Psoas muscle (tissue), 8 donors: ENCODE results near the gene OSCP1. TPM values are rescaled to one million over a fixed set of nuclear protein-coding genes. Genes with fewer than 3 reads are reported as not detected.

ENCODE experiments used
- ATAC-seq, 4 donors: fragments of 200-7000 bp; cut with Tn5 transposase; one replicate each; pipeline ENCODE4 v1.9.1; 2020; ENCODE audit warnings: moderate library complexity in 3 of 4, mild to moderate bottlenecking in 2 of 4
- DNase-seq, 2 donors: peaks; one replicate each; pipeline ENCODE4 v3.0.0-alpha.2; 2020
- H3K27ac ChIP-seq: fragments of 200-600 bp; one replicate; pipeline ENCODE4 v1.8.0; 2022
- H3K27me3 ChIP-seq, 3 donors: fragments of 200-600 bp in 1 of 3; one replicate each; pipeline versions ENCODE4 v1.6.1 to v1.8.0; 2013 to 2022; ENCODE audit warnings: low read length in 2 of 3, mild to moderate bottlenecking in 2 of 3, moderate library complexity in 1 of 3; ENCODE audit not compliant: insufficient read depth in 3 of 3
- H3K36me3 ChIP-seq, 2 donors: fragments of 200-600 bp in 1 of 2; one replicate each; pipeline versions ENCODE4 v1.6.1 to v1.8.0; 2013 to 2022; ENCODE audit warnings: low read depth in 1 of 2, mild to moderate bottlenecking in 1 of 2, moderate library complexity in 1 of 2; ENCODE audit not compliant: insufficient read depth in 1 of 2
- H3K4me1 ChIP-seq: fragments of 200-600 bp; one replicate; pipeline ENCODE4 v1.8.0; 2022
- H3K4me3 ChIP-seq: fragments of 200-600 bp; one replicate; pipeline ENCODE4 v1.8.0; 2022; ENCODE audit warnings: mild to moderate bottlenecking
- H3K9me3 ChIP-seq: fragments of 200-600 bp; one replicate; pipeline ENCODE4 v1.8.0; 2022
- CTCF ChIP-seq: fragments of 200-600 bp; IDR thresholded peaks from one replicate; pipeline ENCODE4 v1.8.0; 2022; ENCODE audit warnings: antibody characterized with exemption
- WGBS, 3 donors: extraction: QIAGEN DNeasy Blood & Tissue Kit; methylation state at CpG; one replicate each; pipeline versions ENCODE4 v1.1.6 to v1.1.7; 2013; 5-methylcytosine and 5-hydroxymethylcytosine counted together
- intact Hi-C, 2 donors: fragments of 100-400 bp; cut with DNase I; formaldehyde crosslinking; loops; one replicate each; pipeline versions ENCODE4 v1.11.0 to v1.14.2; 2022
- polyA plus RNA-seq, 3 donors: library from polyadenylated mRNA; stranded (reverse); fragments of 200-250 nt; gene quantifications; one replicate each; pipeline ENCODE4 v1.2.3, GENCODE V29; 2013
- total RNA-seq, 4 donors: library from RNA; stranded (reverse); fragmentation: NEBNext Ultra II Directional in 2 of 4; extraction: Animal tissue kit (Norgen Biotek cat#: 25700) in 2 of 4; gene quantifications; one replicate each; pipeline versions ENCODE4 v1.2.1 to v1.2.4, GENCODE V29; 2021 to 2023
- donor health status: healthy with polysubstance abuse.
- donor health status: DM: no; HTN: no; CAD: no; lungs with moderate emphysema.
- donor health status: Bipolar disorder and iron deficiency.
- donor health status: healthy.
- donor health status: DM: yes; HTN: yes; CAD: no.
- donor health status: DM: no; HTN: no; CAD: no.
- donor health status: DM: no; HTN: no; CAD: no.
- donor health status: DM: yes; HTN: yes; CAD: no.

The OSCP1 gene
- total and polyA plus RNA-seq, 7 donors, result 2.5 to 5.5 (median 4.2) TPM

GRCh38 chr1:36453600-36454388, 3.5 kb upstream of the OSCP1 start:
- intact Hi-C loops, result no loop called here
- H3K27me3 ChIP-seq, result no peaks in the 10 kb centered on the region
- WGBS, 3 donors, result 83 to 90% (median 87%) methylated on average over 6 of the region's 6 CpGs
- ATAC-seq, result no peak
- H3K4me1 ChIP-seq, result no peaks in the 10 kb centered on the region
- no peak overlapping the region for H3K4me3 ChIP-seq
- H3K9me3 ChIP-seq, result no peaks in the 10 kb centered on the region
- peaks cover 22 to 48% of the 10 kb centered on the region in 2 donors for H3K36me3 ChIP-seq
- H3K27ac ChIP-seq, result no peak overlapping the region
- no peak for DNase-seq
- TF ChIP-seq CTCF, result no peak

GRCh38 chr1:36453051-36453450, 2.8 kb upstream of the OSCP1 start:
- TF ChIP-seq CTCF, result no peak
- no peak overlapping the region for H3K4me3 ChIP-seq
- H3K4me1 ChIP-seq, result no peaks in the 10 kb centered on the region
- intact Hi-C loops, result no loop called here
- no peak overlapping the region for H3K27ac ChIP-seq
- H3K9me3 ChIP-seq, result no peaks in the 10 kb centered on the region
- ATAC-seq (no peak), DNase-seq (no peak)
- H3K36me3 ChIP-seq, result peaks cover 21 to 42% of the 10 kb centered on the region in 2 donors
- WGBS, 3 donors, result 83 to 91% (median 85%) methylated on average over 3 of the region's 3 CpGs
- H3K27me3 ChIP-seq, result no peaks in the 10 kb centered on the region

DNA sequence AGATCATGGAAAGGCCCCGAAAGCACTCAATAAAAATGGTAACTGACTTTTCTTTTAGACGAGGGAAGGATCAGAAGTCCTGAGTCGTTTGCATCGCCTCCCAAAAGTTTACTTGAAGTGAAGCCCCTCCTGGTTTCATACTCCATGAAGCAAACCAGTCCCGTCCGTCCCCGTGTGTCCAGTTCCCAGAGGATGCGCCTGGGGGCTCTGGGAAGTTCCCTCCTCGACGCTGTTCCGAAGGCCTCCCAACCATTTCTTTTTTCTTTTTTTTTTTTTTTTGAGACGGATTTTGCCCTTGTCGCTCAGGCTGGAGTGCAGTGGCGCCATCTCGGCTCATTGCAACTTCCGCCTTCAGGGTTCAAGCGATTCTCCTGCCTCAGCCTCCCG, 661 bp upstream of the OSCP1 start:
- ATAC-seq (peak in 2 of 4 donors; percentile 9 to 19), DNase-seq (no peak)
- 19 to 22% (median 21%) methylated on average over 18 of the region's 18 CpGs for WGBS, 3 donors
- no peak for TF ChIP-seq CTCF
- H3K27me3 ChIP-seq, result no peaks in the 10 kb centered on the region
- H3K9me3 ChIP-seq, result no peaks in the 10 kb centered on the region
- H3K4me1 ChIP-seq, result no peaks in the 10 kb centered on the region
- H3K4me3 ChIP-seq, result peak overlapping the region; percentile 82
- H3K36me3 ChIP-seq, result peaks cover 15 to 20% of the 10 kb centered on the region in 2 donors
- intact Hi-C loops, result no loop called here
- peak overlapping the region; percentile 98 for H3K27ac ChIP-seq

DNA sequence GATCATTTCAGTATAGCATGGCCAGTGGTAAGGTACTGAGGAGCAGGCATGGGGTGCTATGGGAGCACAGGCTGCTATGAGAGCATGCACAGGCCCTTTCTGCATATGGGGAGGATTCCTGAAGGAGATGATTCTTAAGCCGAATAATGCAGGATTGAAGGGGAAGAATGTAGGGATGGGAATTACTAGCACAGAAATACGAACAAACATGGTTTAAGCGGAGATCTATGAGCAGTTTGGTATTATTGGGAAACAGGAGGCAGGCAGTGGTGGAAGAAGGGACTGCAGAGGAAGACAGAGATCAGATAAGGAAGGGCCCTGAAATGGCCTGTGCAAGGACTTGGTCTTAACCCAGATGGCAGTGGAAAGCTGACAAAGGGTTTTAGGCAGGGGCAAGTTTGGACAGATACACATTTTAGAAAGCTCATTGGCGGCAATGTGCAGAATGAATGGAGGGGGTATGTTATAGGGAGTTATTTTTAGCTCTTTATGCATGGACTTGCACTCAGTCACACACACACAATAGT, 1.7 kb downstream of the OSCP1 start:
- intact Hi-C loops, result no loop called here
- TF ChIP-seq CTCF, result no peak
- H3K4me1 ChIP-seq, result no peaks in the 10 kb centered on the region
- no peak overlapping the region for H3K4me3 ChIP-seq
- peaks cover 0 to 1% of the 10 kb centered on the region in 2 donors for H3K36me3 ChIP-seq
- H3K27ac ChIP-seq, result no peak overlapping the region
- H3K9me3 ChIP-seq, result no peaks in the 10 kb centered on the region
- ATAC-seq (no peak), DNase-seq (no peak)
- WGBS, 3 donors, result 89 to 95% (median 91%) methylated on average over 4 of the region's 4 CpGs
- H3K27me3 ChIP-seq, result no peaks in the 10 kb centered on the region

DNA sequence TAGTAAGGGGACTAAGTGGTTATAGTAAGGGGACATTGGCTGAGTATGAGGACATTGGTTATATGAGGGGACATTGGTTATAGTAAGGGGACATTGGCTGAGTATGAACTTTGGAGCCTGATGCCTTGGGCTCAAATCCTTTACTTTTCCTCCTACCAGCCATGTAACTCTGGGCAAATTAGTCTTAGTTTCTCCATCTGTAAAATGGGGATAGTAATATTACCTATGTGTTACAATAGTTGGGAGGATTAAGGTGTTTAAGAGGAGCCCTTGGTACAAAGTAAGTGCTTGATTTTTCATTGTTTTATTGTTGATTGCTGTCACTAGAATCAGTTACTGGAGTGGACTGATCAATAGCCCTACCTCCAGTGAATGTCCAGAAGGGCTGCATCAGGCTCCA, 2.8 kb downstream of the OSCP1 start:
- peaks cover 0 to 7% of the 10 kb centered on the region in 2 donors for H3K36me3 ChIP-seq
- no peaks in the 10 kb centered on the region for H3K9me3 ChIP-seq
- H3K4me1 ChIP-seq, result no peaks in the 10 kb centered on the region
- intact Hi-C loops, result no loop called here
- ATAC-seq, result no peak
- DNase-seq, result no peak
- H3K27ac ChIP-seq, result no peak overlapping the region
- TF ChIP-seq CTCF, result no peak
- no peak overlapping the region for H3K4me3 ChIP-seq
- H3K27me3 ChIP-seq, result no peaks in the 10 kb centered on the region
